A549 (cell line): ENCODE data around the gene RBFOX1. TPM values are rescaled to one million over a fixed set of nuclear protein-coding genes. Genes with fewer than 3 reads are reported as not detected.

Experiments
- ATAC-seq, 2 experiments: fragments of 200-7000 bp in 1 of 2; fragments of >200 bp in 1 of 2; cut with Nextera tagmentation in 1 of 2; cut with Tn5 transposase in 1 of 2; 3 replicates each; pipeline versions ENCODE4 v1.8.0 to v1.9.1; 2018 to 2020; ENCODE audit warnings: mild to moderate bottlenecking in 1 of 2, moderate library complexity in 1 of 2
- CTCF ChIA-PET: fragments of 300-600 bp; sonication (Branson Sonifier 250); formaldehyde crosslinking; extraction: SDS; loops from one replicate; lab custom pipeline; 2021; ENCODE audit warnings: antibody characterized with exemption, inconsistent platforms; lab: Yijun Ruan, JAX
- POLR2A ChIA-PET: fragments of 350-600 bp; formaldehyde crosslinking; extraction: SDS; loops from one replicate; lab custom pipeline; 2021; ENCODE audit warnings: antibody characterized with exemption, inconsistent platforms; lab: Yijun Ruan, JAX
- DNase-seq, 2 experiments: peaks; one replicate each; pipeline versions ENCODE4 v3.0.0 to v3.0.0-alpha.2; 2011 to 2016; ENCODE audit warnings: low read depth in 1 of 2, low spot score in 1 of 2
- FAIRE-seq: peaks from 2 replicates; lab custom pipeline; 2011; peaks lifted over from hg19 to GRCh38; lab: Jason Lieb, UNC
- H3K27ac ChIP-seq, 2 experiments: fragments of >200 bp; sonication (Bioruptor Twin); formaldehyde crosslinking; 3 replicates each; pipeline ENCODE4 v1.5.1; 2016 to 2017
- H3K4me1 ChIP-seq: fragments of >200 bp; sonication (Bioruptor Twin); formaldehyde crosslinking; 3 replicates; pipeline ENCODE4 v1.6.1; 2016
- H3K4me2 ChIP-seq: fragments of >200 bp; sonication (Bioruptor Twin); formaldehyde crosslinking; 3 replicates; pipeline ENCODE4 v1.6.1; 2016
- H3K4me3 ChIP-seq: fragments of >200 bp; sonication (Bioruptor Twin); formaldehyde crosslinking; 3 replicates; pipeline ENCODE4 v1.5.1; 2016
- H3K9me3 ChIP-seq: fragments of >200 bp; sonication (Bioruptor Twin); formaldehyde crosslinking; 3 replicates; pipeline ENCODE4 v1.6.1; 2016
- ATOH8 ChIP-seq: fragments of 250-450 bp; sonication (Bioruptor Pico); IDR thresholded peaks from 2 replicates; pipeline ENCODE4 v1.5.0; 2020; ENCODE audit warnings: low read depth, mild to moderate bottlenecking, moderate library complexity
- BCL3 ChIP-seq: fragments of >200 bp; sonication (Bioruptor Twin); formaldehyde crosslinking; IDR thresholded peaks from 3 replicates; pipeline ENCODE4 v1.6.1; 2016
- BHLHE40 ChIP-seq: IDR thresholded peaks from 2 replicates; pipeline ENCODE4 v1.6.1; 2012; ENCODE audit warnings: low read depth, low read length, inconsistent platforms
- CHD2 ChIP-seq: fragments of 150-350 bp; IDR thresholded peaks from 2 replicates; pipeline ENCODE4 v1.6.1; 2014; ENCODE audit warnings: low read length; ENCODE audit not compliant: partially characterized antibody
- CHD4 ChIP-seq: fragments of 200-600 bp; sonication (generic); IDR thresholded peaks from 2 replicates; pipeline ENCODE4 v1.6.1; 2016; ENCODE audit warnings: antibody characterized with exemption, mild to moderate bottlenecking, borderline replicate concordance
- E2F6 ChIP-seq: IDR thresholded peaks from 2 replicates; pipeline ENCODE4 v1.6.1; 2012; ENCODE audit warnings: low read depth, borderline replicate concordance
- EHMT2 ChIP-seq: fragments of 200-600 bp; sonication (generic); IDR thresholded peaks from 2 replicates; pipeline ENCODE4 v1.6.1; 2016; ENCODE audit warnings: antibody characterized with exemption, low read depth, mild to moderate bottlenecking, moderate library complexity
- ESRRA ChIP-seq: fragments of 150-350 bp; IDR thresholded peaks from 2 replicates; pipeline ENCODE4 v1.6.1; 2014; ENCODE audit warnings: mild to moderate bottlenecking, low read length, borderline replicate concordance
- FOSL2 ChIP-seq, 2 experiments: fragments of 450-650 bp in 1 of 2; fragments of >200 bp in 1 of 2; sonication (Bioruptor Twin) in 1 of 2; formaldehyde crosslinking; IDR thresholded peaks; 2 replicates each; pipeline versions ENCODE4 v1.5.0 to v1.6.1; 2016 to 2020; ENCODE audit warnings: mild to moderate bottlenecking in 1 of 2, moderate library complexity in 1 of 2
- FOXS1 ChIP-seq: fragments of 250-450 bp; sonication (Bioruptor Pico); IDR thresholded peaks from 2 replicates; pipeline ENCODE4 v1.5.0; 2020; ENCODE audit warnings: mild to moderate bottlenecking, moderate library complexity
- GATA3 ChIP-seq: IDR thresholded peaks from 2 replicates; pipeline ENCODE4 v1.6.1; 2012; ENCODE audit warnings: borderline replicate concordance
- HDAC2 ChIP-seq: fragments of 200-600 bp; sonication (generic); IDR thresholded peaks from 2 replicates; pipeline ENCODE4 v1.6.1; 2016
- HMGXB4 ChIP-seq: fragments of 250-450 bp; sonication (Bioruptor Pico); IDR thresholded peaks from 2 replicates; pipeline ENCODE4 v1.5.0; 2021; ENCODE audit warnings: mild to moderate bottlenecking, moderate library complexity, borderline replicate concordance
- HOXA7 ChIP-seq: fragments of 250-450 bp; sonication (Bioruptor Pico); IDR thresholded peaks from 2 replicates; pipeline ENCODE4 v1.5.0; 2020; ENCODE audit warnings: mild to moderate bottlenecking, moderate library complexity
- HOXB5 ChIP-seq: fragments of 250-450 bp; sonication (Bioruptor Pico); IDR thresholded peaks from 2 replicates; pipeline ENCODE4 v1.5.0; 2020; ENCODE audit warnings: mild to moderate bottlenecking, moderate library complexity
- KDM1A ChIP-seq: fragments of 200-600 bp; sonication (generic); IDR thresholded peaks from 2 replicates; pipeline ENCODE4 v1.6.1; 2016; ENCODE audit warnings: low read depth, mild to moderate bottlenecking
- KDM5A ChIP-seq: fragments of 200-600 bp; sonication (generic); IDR thresholded peaks from 2 replicates; pipeline ENCODE4 v1.6.1; 2016; ENCODE audit warnings: antibody characterized with exemption, mild to moderate bottlenecking
- MAZ ChIP-seq: fragments of 150-350 bp; IDR thresholded peaks from 2 replicates; pipeline ENCODE4 v1.6.1; 2014; ENCODE audit warnings: antibody characterized with exemption, low read depth, low read length, borderline replicate concordance
- NPAS2 ChIP-seq: fragments of 250-450 bp; sonication (Bioruptor Pico); IDR thresholded peaks from 2 replicates; pipeline ENCODE4 v1.8.0; 2022; ENCODE audit warnings: mild to moderate bottlenecking, moderate library complexity, borderline replicate concordance
- POLR2A ChIP-seq: IDR thresholded peaks from 2 replicates; pipeline ENCODE4 v1.6.1; 2012; ENCODE audit warnings: mild to moderate bottlenecking, low read length
- POLR2AphosphoS2 ChIP-seq: conservative IDR thresholded peaks from 2 replicates; pipeline ENCODE4 v1.6.1; 2012; ENCODE audit warnings: low read length, improper control_type of control experiment, inconsistent platforms
- RAD21 ChIP-seq, 2 experiments: fragments of >200 bp in 1 of 2; sonication (Bioruptor Twin) in 1 of 2; formaldehyde crosslinking in 1 of 2; IDR thresholded peaks in 1 of 2; conservative IDR thresholded peaks in 1 of 2; 2 replicates in 1 of 2; 3 replicates in 1 of 2; pipeline ENCODE4 v1.6.1; 2012 to 2018; ENCODE audit warnings: inconsistent platforms in 1 of 2
- RARB ChIP-seq: fragments of 250-450 bp; sonication (Bioruptor Pico); IDR thresholded peaks from 2 replicates; pipeline ENCODE4 v1.8.0; 2021; ENCODE audit warnings: mild to moderate bottlenecking, moderate library complexity
- RCOR1 ChIP-seq: fragments of 150-350 bp; IDR thresholded peaks from 2 replicates; pipeline ENCODE4 v1.6.1; 2014; ENCODE audit warnings: antibody characterized with exemption, low read length, low read depth
- ZFP36 ChIP-seq: fragments of 450-650 bp; IDR thresholded peaks from 2 replicates; pipeline ENCODE4 v1.6.1; 2014; ENCODE audit warnings: borderline replicate concordance; ENCODE audit not compliant: partially characterized antibody
- ZSCAN20 ChIP-seq: fragments of 250-450 bp; sonication (Bioruptor Pico); IDR thresholded peaks from 2 replicates; pipeline ENCODE4 v1.8.0; 2022; ENCODE audit warnings: mild to moderate bottlenecking, moderate library complexity
- WGBS: methylation state at CpG from one replicate; pipeline ENCODE4 v1.1.6; 2017; ENCODE audit errors: missing lambda C conversion rate; 5-methylcytosine and 5-hydroxymethylcytosine counted together
- polyA plus RNA-seq, 4 experiments: library from polyadenylated mRNA; depleted of rRNA in 3 of 4; stranded (reverse); fragments of >200 nt; fragmentation: RNase III in 1 of 4; extraction: RNeasy Plus Mini Kit Qiagen cat#74134 plus additional on column Dnase treatment in 1 of 4; gene quantifications; 2 replicates in 3 of 4; 3 replicates in 1 of 4; pipeline ENCODE4 v1.2.3, GENCODE V29; 2011 to 2017

RBFOX1 gene
- polyA plus RNA-seq, 2 of the 4 experiments (the other 2 are of a cell fraction), result not detected

GRCh38 chr16:7439518-7439917 is 106.9 kb downstream of the RBFOX1 start:
- Histone ChIP-seq H3K9me3 (no peaks in the 10 kb centered on the region), H3K4me2 (no peak overlapping the region), H3K4me3 (no peak overlapping the region), H3K4me1 (no peaks in the 10 kb centered on the region), H3K27ac (no peak overlapping the region)
- WGBS, result 6% methylated on average over 4 of the region's 4 CpGs
- no peak for DNase-seq
- CTCF ChIA-PET, result interaction anchor here (0.6 kb wide), 2 partner anchors 197 to 765 kb away, joined by 3 to 4 read pairs; no protein-coding TSS in a partner anchor
- POLR2A ChIA-PET, result no interaction called here
- ATAC-seq, result no peak
- FAIRE-seq, result no peak
- TF ChIP-seq NPAS2 (CRISPR knock-in tag) (no peak), ZFP36 (no peak), POLR2AphosphoS2 (no peak), BCL3 (no peak), KDM5A (no peak), RARB (no peak), HDAC2 (no peak), ESRRA (no peak), FOSL2 (IDR thresholded peaks at IDR 0.05) (no peak), FOSL2 (CRISPR knock-in tag; IDR thresholded peaks at IDR 0.05) (no peak), CHD4 (no peak)

- H3K4me2 ChIP-seq, result no peak overlapping the region
- H3K4me3 ChIP-seq, result no peak overlapping the region
- ChIA-PET CTCF (interaction anchor here (0.8 kb wide), 1 partner anchor 8 kb away, joined by 3 read pairs; no protein-coding TSS in a partner anchor), POLR2A (no interaction called here)
- DNase-seq (no peak), ATAC-seq (no peak), FAIRE-seq (no peak)
- H3K4me1 ChIP-seq, result no peaks in the 10 kb centered on the region
- TF ChIP-seq RARB (no peak), KDM1A (no peak)
- 35% methylated on average over 6 of the region's 6 CpGs for WGBS
- H3K9me3 ChIP-seq, result no peaks in the 10 kb centered on the region
- no peak overlapping the region for H3K27ac ChIP-seq
Observed at GRCh38 chr16:7440886-7441400, 108.3 kb downstream of the RBFOX1 start.

GRCh38 chr16:7442050-7442449 is 109.4 kb downstream of the RBFOX1 start:
- no peak for DNase-seq
- no peak overlapping the region for H3K4me2 ChIP-seq
- H3K27ac ChIP-seq, result no peak overlapping the region
- 11% methylated on average over 4 of the region's 7 CpGs for WGBS
- H3K4me3 ChIP-seq, result no peak overlapping the region
- ChIA-PET POLR2A (no interaction called here), CTCF (no interaction called here)
- H3K9me3 ChIP-seq, result no peaks in the 10 kb centered on the region
- no peaks in the 10 kb centered on the region for H3K4me1 ChIP-seq
- FAIRE-seq, result no peak
- no peak for TF ChIP-seq RARB
- no peak for TF ChIP-seq GATA3
- TF ChIP-seq HOXA7 (CRISPR knock-in tag), result no peak
- TF ChIP-seq RCOR1, result no peak
- TF ChIP-seq BHLHE40, result no peak
- no peak for TF ChIP-seq E2F6
- TF ChIP-seq ZFP36, result no peak
- TF ChIP-seq MAZ, result no peak
- no peak for TF ChIP-seq CHD2
- no peak for TF ChIP-seq ATOH8 (CRISPR knock-in tag)
- no peak for TF ChIP-seq RAD21 (conservative IDR thresholded peaks at IDR 0.05 in 1 of 2, IDR thresholded peaks at IDR 0.05 in 1 of 2)
- no peak for TF ChIP-seq HOXB5
- TF ChIP-seq CHD4, result no peak
- TF ChIP-seq POLR2A, result no peak
- no peak for TF ChIP-seq ZSCAN20 (CRISPR knock-in tag)
- TF ChIP-seq EHMT2, result no peak
- TF ChIP-seq FOXS1 (CRISPR knock-in tag), result no peak
- no peak for TF ChIP-seq HMGXB4 (CRISPR knock-in tag)
- no peak for ATAC-seq
